Effector CD4-positive, alpha-beta T cell (primary cell): ENCODE results near the gene PTGIR.

Source experiments
- DNase-seq: peaks from one replicate; pipeline ENCODE4 v3.0.0-alpha.2; 2020

PTGIR gene

GRCh38 chr19:46599716-46600373, 25.0 kb downstream of the PTGIR start:
- DNase-seq: no peak

DNA sequence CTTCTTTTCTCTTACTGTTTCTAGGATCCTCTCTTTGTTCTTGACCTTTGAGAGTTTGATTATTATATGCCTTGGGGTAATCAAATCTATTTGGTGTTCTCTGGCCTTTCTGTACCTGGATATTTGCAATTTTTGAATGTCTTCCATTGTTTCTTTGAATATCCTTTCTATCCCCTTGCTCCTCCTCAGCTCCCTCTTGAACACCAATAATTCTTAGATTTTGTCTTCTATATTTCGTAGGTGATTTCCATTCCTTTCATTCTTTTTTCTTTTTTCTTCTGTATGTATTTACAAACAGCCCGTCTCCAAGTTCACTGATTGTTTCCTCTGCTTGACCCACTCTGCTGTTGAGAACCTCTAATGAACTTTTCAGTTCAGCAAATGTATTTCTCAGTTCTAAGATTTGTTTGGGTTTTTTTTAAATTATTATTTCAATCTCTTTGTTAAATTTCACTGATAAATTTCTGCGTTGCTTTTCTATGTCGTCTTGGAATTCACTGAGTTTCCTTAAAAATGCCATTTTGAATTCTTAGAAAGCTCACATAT, 26.4 kb downstream of the PTGIR start:
- no peak for DNase-seq

GRCh38 chr19:46596008-46596407, 28.9 kb downstream of the PTGIR start:
- DNase-seq: no peak

GRCh38 chr19:46591870-46592269, 33.0 kb downstream of the PTGIR start:
- DNase-seq: no peak

DNA sequence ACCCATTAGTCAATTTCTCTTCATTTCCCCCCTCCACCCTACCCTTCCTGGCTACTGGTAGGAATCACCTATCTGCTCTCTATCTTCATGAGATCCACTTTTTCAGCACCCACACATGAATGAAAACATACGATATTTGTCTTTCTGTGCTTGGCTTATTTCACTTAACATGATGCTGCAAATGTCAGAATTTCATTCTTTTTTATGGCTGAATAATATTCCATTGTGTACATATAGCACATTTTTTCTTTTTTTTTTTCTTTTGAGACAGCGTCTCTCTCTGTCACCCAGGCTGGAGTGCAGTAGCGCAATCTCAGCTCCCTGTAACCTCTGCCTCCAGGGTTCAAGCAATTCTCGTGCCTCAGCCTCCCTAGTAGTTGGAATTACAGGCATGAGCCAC, 33.6 kb downstream of the PTGIR start:
- no peak for DNase-seq

- DNase-seq: no peak
Observed at GRCh38 chr19:46587861-46588260, 37.0 kb downstream of the PTGIR start.

DNA sequence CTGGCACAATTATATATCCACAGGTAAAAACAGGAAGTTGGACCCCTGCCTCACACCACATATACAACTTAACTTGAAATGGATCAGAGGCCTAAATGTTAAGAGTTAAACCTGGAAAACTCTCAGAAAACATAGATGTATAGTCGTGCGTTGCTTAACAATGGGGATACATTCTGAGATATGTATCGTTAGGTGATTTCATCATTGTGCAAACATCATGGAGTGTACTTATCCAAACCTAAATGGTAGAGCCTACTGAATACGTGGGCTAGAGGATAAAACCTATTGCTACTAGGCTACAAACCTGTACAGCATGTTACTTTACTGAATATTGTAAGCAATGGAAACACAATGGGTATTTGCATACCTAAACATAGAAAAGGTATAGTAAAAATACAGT, 38.6 kb downstream of the PTGIR start:
- DNase-seq: no peak

DNA sequence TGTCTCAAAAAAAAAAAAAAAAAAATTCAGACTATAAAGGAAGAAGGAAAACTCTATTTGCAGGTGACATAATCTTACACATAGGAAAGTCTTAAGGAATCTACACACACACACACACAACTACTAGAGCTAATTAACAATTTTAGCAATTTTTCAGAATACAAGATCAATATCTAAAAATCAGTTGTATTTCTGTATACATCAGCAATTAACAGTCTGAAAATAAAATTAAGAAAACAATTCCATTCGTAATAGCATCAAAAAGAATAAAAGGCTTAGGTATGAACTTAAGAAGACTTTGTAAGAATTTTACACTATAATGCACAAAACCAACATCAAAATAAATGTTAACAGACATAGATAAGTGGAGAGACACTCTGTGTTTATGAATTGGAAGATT, 39.4 kb downstream of the PTGIR start:
- DNase-seq: no peak

DNA sequence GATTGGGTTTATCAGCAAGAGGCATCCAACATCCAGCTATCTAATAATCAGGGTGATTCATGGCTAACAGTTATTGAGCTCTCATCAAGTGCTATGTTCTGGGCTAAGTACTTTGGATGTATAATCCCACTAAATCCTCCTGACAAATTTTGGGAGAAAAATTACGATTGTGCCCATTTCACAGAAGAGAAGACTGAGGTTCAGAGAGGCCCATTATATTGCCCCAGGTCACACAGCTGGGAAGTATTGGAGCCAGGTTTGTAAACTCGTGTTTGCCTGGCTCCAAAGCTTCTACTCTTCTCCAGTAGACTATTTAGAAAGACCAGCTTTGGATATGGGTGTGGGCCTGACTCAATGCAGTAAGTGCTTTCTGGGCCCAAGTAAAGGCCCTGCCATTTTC, 44.6 kb downstream of the PTGIR start:
- no peak for DNase-seq

DNA sequence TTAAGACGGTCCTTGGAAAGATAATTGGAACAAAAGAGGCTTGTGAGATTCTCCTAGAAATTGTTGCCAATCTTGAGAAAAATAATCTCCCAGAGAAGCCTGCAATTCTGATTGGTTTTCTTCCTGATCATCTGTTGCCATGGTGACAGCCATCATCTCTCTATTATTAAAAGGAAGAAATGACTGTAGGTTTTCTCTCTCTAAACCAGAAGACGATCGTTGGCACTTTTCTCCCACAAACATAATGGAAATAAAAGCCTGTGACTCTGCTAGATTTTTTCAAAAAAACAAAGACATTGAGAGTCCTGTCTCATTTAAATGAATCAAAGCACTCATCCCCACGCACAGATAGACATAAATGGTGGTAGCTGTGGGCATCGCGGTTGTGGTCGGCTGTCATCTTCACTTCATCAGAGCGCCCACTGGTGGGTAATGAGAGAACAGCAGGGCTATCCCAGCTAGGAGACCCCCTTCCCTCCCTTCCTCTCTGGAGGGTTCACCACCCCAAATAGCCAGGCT, 45.5 kb downstream of the PTGIR start:
- DNase-seq: no peak

GRCh38 chr19:46578450-46578849, 46.4 kb downstream of the PTGIR start:
- no peak for DNase-seq

- peak; percentile 6 for DNase-seq
Observed at GRCh38 chr19:46574533-46574932, 50.4 kb downstream of the PTGIR start.

DNA sequence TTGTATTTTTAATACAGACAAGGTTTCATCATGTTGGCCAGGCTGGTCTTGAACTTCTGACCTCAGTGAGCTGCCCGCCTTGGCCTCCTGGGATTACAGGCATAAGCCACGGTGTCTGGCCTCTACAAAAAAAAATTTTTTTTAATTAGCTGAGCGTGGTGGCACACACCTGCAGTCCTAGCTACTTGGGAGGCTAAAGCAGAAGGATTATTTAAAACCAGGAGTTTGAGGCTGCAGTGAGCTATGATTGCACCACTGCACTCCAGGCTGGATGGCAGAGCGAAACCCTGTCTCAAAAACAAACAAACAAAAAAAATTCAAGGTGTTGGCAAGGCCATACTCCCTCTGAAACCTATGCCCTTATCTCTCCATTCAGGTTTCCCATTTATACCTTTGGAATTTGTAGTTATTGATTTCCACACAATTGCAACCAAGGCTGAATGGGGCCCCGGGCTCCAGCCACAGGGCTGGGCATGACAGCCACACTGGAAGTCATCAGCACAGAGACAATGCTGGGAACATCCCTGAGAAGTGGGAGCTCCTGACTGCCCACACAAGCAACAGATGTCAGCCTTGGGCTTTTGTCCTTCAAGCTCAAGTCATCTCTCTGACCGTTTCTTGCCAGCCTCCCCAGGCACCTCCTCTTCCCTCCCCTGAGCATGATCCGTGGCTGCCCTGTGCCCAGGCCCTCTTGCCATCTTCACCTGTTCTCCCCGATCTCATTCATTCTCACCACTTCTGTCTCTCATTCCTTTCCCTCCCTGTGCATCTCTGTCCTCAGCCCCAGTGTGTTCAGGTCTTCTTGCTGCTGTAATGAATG, 51.0 kb downstream of the PTGIR start:
- DNase-seq: no peak

- no peak for DNase-seq
Observed at GRCh38 chr19:46571495-46571894, 53.4 kb downstream of the PTGIR start.
